GM23338 (cell line): ENCODE results near the gene RTN4RL1. TPM values are rescaled to one million over a fixed set of nuclear protein-coding genes. Genes with fewer than 3 reads are reported as not detected.

Experiments used
- ATAC-seq: fragments of 200-7000 bp; cut with Tn5 transposase; 3 replicates; pipeline ENCODE4 v1.9.1; 2020
- DNase-seq: peaks from one replicate; pipeline ENCODE4 v3.0.0-alpha.2; 2015; ENCODE audit warnings: low spot score
- H2AFZ ChIP-seq: fragments of 200-600 bp; sonication (generic); 2 replicates; pipeline ENCODE4 v1.8.0; 2016; ENCODE audit warnings: antibody characterized with exemption, mild to moderate bottlenecking, moderate library complexity
- H3F3A ChIP-seq: fragments of 200-600 bp; sonication (generic); replicated peaks from 2 replicates; pipeline ENCODE4 v1.8.0; 2017; ENCODE audit warnings: antibody characterized with exemption, mixed run types, low read depth
- H3K27ac ChIP-seq: fragments of 200-600 bp; sonication (generic); 2 replicates; pipeline ENCODE4 v1.6.1; 2016; ENCODE audit warnings: low read depth
- H3K27me3 ChIP-seq: fragments of 200-600 bp; sonication (generic); 2 replicates; pipeline ENCODE4 v1.8.0; 2016; ENCODE audit warnings: mild to moderate bottlenecking, mixed run types, moderate library complexity; ENCODE audit not compliant: insufficient read depth
- H3K36me3 ChIP-seq: fragments of 200-600 bp; sonication (generic); 2 replicates; pipeline ENCODE4 v1.8.0; 2016; ENCODE audit warnings: mild to moderate bottlenecking; ENCODE audit not compliant: insufficient read depth
- H3K4me1 ChIP-seq: fragments of 200-600 bp; sonication (generic); 2 replicates; pipeline ENCODE4 v1.8.0; 2016; ENCODE audit warnings: mild to moderate bottlenecking, moderate library complexity; ENCODE audit not compliant: insufficient read depth
- H3K4me2 ChIP-seq: fragments of 200-600 bp; sonication (generic); 2 replicates; pipeline ENCODE4 v1.7.1; 2017; ENCODE audit warnings: mixed run types
- H3K4me3 ChIP-seq: fragments of 200-600 bp; sonication (generic); 2 replicates; pipeline ENCODE4 v1.6.1; 2016; ENCODE audit warnings: mixed run types
- H3K79me2 ChIP-seq: fragments of 200-600 bp; sonication (generic); replicated peaks from 2 replicates; pipeline ENCODE4 v1.8.0; 2017; ENCODE audit warnings: mild to moderate bottlenecking; ENCODE audit not compliant: insufficient read depth
- H3K9me2 ChIP-seq: fragments of 200-600 bp; sonication (generic); 2 replicates; pipeline ENCODE4 v1.8.0; 2017; ENCODE audit not compliant: insufficient read depth
- H4K20me1 ChIP-seq: fragments of 200-600 bp; sonication (generic); replicated peaks from 2 replicates; pipeline ENCODE4 v1.8.0; 2017; ENCODE audit warnings: mild to moderate bottlenecking; ENCODE audit not compliant: insufficient read depth
- H3K27ac Mint-ChIP-seq: 2 replicates; pipeline ENCODE4 v1.8.0; 2020; ENCODE audit warnings: inconsistent platforms, mild to moderate bottlenecking, moderate library complexity, mixed read lengths
- H3K27me3 Mint-ChIP-seq: 3 replicates; pipeline ENCODE4 v1.8.0; 2022; ENCODE audit warnings: low read depth, mild to moderate bottlenecking, moderate library complexity, mixed read lengths, inconsistent platforms; ENCODE audit not compliant: insufficient read depth, poor library complexity
- H3K36me3 Mint-ChIP-seq: 3 replicates; pipeline ENCODE4 v1.8.0; 2021; ENCODE audit warnings: low read depth, mild to moderate bottlenecking, inconsistent platforms, moderate library complexity, mixed read lengths
- H3K4me1 Mint-ChIP-seq: 3 replicates; pipeline ENCODE4 v1.8.0; 2020; ENCODE audit warnings: mild to moderate bottlenecking, inconsistent platforms, mixed read lengths
- H3K4me3 Mint-ChIP-seq: 3 replicates; pipeline ENCODE4 v1.8.0; 2021; ENCODE audit warnings: moderate library complexity, mild to moderate bottlenecking, inconsistent platforms, mixed read lengths
- H3K9me3 Mint-ChIP-seq: 3 replicates; pipeline ENCODE4 v1.8.0; 2020; ENCODE audit warnings: moderate library complexity, mild to moderate bottlenecking, inconsistent platforms, mixed read lengths
- CREB1 ChIP-seq: fragments of 250-450 bp; sonication (Bioruptor Pico); IDR thresholded peaks from 2 replicates; pipeline ENCODE4 v1.5.0; 2020; ENCODE audit warnings: low read depth, mild to moderate bottlenecking, moderate library complexity
- EZH2 ChIP-seq: fragments of 200-600 bp; sonication (generic); IDR thresholded peaks from one replicate; pipeline ENCODE4 v1.8.0; 2017; ENCODE audit warnings: antibody characterized with exemption, mild to moderate bottlenecking, low read depth; ENCODE audit not compliant: unreplicated experiment
- EZH2phosphoT487 ChIP-seq: fragments of 200-600 bp; sonication (generic); IDR thresholded peaks from one replicate; pipeline ENCODE4 v1.8.1; 2018; ENCODE audit warnings: antibody characterized with exemption; ENCODE audit not compliant: unreplicated experiment
- JUNB ChIP-seq: IDR thresholded peaks from one replicate; pipeline ENCODE4 v1.6.1; 2016; ENCODE audit warnings: antibody characterized with exemption; ENCODE audit not compliant: unreplicated experiment
- NANOG ChIP-seq: IDR thresholded peaks from 2 replicates; pipeline ENCODE4 v1.6.1; 2016; ENCODE audit warnings: antibody characterized with exemption, borderline replicate concordance
- POLR2AphosphoS5 ChIP-seq: IDR thresholded peaks from 2 replicates; pipeline ENCODE4 v1.6.1; 2016; ENCODE audit warnings: antibody characterized with exemption, low read depth
- STAT1 ChIP-seq: IDR thresholded peaks from one replicate; pipeline ENCODE4 v1.6.1; 2016; ENCODE audit warnings: antibody characterized with exemption; ENCODE audit not compliant: unreplicated experiment
- ZNF114 ChIP-seq: fragments of 250-450 bp; sonication (Bioruptor Pico); IDR thresholded peaks from 2 replicates; pipeline ENCODE4 v1.5.0; 2020; ENCODE audit warnings: mild to moderate bottlenecking, moderate library complexity
- ZNF331 ChIP-seq: fragments of 250-450 bp; sonication (Bioruptor Pico); IDR thresholded peaks from 2 replicates; pipeline ENCODE4 v1.5.0; 2020; ENCODE audit warnings: low read depth, mild to moderate bottlenecking, moderate library complexity
- polyA plus RNA-seq: library from polyadenylated mRNA; unstranded; fragments of >200 nt; fragmentation: Nextera tagmentation; extraction: Ambion mirVana; gene quantifications from 2 replicates; pipeline ENCODE4 v1.2.1, GENCODE V29; 2016
- total RNA-seq: library from RNA; depleted of rRNA; stranded (reverse); fragments of >200 nt; shearing (Covaris generic); gene quantifications from 2 replicates; pipeline ENCODE4 v1.2.3, GENCODE V29; 2014
- TF ChIP-seq, protein P1 (sequence below): IDR thresholded peaks from one replicate; pipeline ENCODE4 v1.6.1; 2018; ENCODE audit warnings: antibody characterized with exemption; ENCODE audit not compliant: unreplicated experiment
- TF ChIP-seq, protein P2 (sequence below): IDR thresholded peaks from 2 replicates; pipeline ENCODE4 v1.6.1; 2016; ENCODE audit warnings: antibody characterized with exemption
- TF ChIP-seq, protein P3 (sequence below): fragments of 250-450 bp; sonication (Bioruptor Pico); IDR thresholded peaks from 2 replicates; pipeline ENCODE4 v1.5.0; 2020; ENCODE audit warnings: mild to moderate bottlenecking, moderate library complexity
- TF ChIP-seq, protein P4 (sequence below), 2 experiments: fragments of 200-600 bp in 1 of 2; sonication (generic) in 1 of 2; conservative IDR thresholded peaks; 2 replicates each; pipeline versions ENCODE4 v1.5.1 to v1.6.1; 2016 to 2017; ENCODE audit warnings: antibody characterized with exemption in 2 of 2, low read depth in 2 of 2, mild to moderate bottlenecking in 2 of 2, moderate library complexity in 1 of 2

The RTN4RL1 gene
- total and polyA plus RNA-seq, 2 experiments from 2014 or later: 0.17 TPM; not detected in 1

DNA sequence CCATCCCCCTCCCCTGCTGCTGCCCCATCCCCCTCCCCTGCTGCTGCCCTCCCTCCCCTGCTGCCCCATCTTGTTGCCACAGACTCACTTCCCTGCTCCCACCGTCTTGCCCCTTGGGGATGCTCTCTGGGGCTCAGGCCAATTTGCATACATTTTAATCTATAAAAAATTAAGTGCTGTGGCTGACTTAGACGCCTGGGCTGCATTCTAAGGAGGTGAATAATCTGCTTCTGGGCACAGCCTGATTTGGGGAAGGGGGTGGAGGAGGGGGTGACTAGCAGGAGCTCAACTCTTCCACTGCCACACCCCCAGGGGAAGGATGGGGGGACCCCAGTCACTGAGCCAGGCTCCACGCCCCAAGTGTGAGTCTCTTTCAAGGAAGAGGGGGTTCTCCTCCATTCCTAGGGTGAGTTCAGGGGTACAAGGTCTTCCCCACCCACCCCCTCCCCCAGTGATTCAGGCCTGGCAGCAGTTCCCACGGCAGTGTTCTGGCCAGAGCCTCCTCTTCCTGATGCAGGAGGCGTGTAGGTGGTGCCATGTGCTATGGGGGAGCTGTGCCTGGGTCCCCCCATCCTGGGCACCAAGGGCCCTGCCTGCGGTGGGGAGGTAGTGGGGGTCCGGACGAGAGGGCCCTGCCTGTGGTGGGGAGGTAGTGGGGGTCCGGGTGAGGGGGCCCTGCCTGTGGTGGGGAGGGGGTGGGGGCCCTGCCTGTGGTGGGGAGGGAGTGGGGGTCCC is 9.8 kb upstream of the RTN4RL1 start:
- no peak overlapping the region for H3K4me2 ChIP-seq
- H3K27me3 Mint-ChIP-seq: peaks cover 8% of the 10 kb centered on the region
- H3K27ac ChIP-seq: no peak overlapping the region
- ATAC-seq (no peak), DNase-seq (no peak)
- no peaks in the 10 kb centered on the region for H3F3A ChIP-seq
- no peaks in the 10 kb centered on the region for H3K27me3 ChIP-seq
- no peaks in the 10 kb centered on the region for H3K9me2 ChIP-seq
- no peaks in the 10 kb centered on the region; the same call in 2 of the 3 replicates for H3K36me3 Mint-ChIP-seq
- H3K4me3 Mint-ChIP-seq: no peak overlapping the region
- H3K4me3 ChIP-seq: no peak overlapping the region
- no peaks in the 10 kb centered on the region for H3K79me2 ChIP-seq
- no peaks in the 10 kb centered on the region for H3K9me3 Mint-ChIP-seq
- H3K36me3 ChIP-seq: no peaks in the 10 kb centered on the region
- TF ChIP-seq, protein P1, sequence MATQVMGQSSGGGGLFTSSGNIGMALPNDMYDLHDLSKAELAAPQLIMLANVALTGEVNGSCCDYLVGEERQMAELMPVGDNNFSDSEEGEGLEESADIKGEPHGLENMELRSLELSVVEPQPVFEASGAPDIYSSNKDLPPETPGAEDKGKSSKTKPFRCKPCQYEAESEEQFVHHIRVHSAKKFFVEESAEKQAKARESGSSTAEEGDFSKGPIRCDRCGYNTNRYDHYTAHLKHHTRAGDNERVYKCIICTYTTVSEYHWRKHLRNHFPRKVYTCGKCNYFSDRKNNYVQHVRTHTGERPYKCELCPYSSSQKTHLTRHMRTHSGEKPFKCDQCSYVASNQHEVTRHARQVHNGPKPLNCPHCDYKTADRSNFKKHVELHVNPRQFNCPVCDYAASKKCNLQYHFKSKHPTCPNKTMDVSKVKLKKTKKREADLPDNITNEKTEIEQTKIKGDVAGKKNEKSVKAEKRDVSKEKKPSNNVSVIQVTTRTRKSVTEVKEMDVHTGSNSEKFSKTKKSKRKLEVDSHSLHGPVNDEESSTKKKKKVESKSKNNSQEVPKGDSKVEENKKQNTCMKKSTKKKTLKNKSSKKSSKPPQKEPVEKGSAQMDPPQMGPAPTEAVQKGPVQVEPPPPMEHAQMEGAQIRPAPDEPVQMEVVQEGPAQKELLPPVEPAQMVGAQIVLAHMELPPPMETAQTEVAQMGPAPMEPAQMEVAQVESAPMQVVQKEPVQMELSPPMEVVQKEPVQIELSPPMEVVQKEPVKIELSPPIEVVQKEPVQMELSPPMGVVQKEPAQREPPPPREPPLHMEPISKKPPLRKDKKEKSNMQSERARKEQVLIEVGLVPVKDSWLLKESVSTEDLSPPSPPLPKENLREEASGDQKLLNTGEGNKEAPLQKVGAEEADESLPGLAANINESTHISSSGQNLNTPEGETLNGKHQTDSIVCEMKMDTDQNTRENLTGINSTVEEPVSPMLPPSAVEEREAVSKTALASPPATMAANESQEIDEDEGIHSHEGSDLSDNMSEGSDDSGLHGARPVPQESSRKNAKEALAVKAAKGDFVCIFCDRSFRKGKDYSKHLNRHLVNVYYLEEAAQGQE: no peak
- TF ChIP-seq ZNF331 (CRISPR knock-in tag) (no peak), EZH2 (no peak), CREB1 (CRISPR knock-in tag) (no peak), JUNB (no peak), ZNF114 (CRISPR knock-in tag) (no peak), EZH2phosphoT487 (no peak), POLR2AphosphoS5 (no peak), STAT1 (no peak), NANOG (no peak)
- TF ChIP-seq, protein P2, sequence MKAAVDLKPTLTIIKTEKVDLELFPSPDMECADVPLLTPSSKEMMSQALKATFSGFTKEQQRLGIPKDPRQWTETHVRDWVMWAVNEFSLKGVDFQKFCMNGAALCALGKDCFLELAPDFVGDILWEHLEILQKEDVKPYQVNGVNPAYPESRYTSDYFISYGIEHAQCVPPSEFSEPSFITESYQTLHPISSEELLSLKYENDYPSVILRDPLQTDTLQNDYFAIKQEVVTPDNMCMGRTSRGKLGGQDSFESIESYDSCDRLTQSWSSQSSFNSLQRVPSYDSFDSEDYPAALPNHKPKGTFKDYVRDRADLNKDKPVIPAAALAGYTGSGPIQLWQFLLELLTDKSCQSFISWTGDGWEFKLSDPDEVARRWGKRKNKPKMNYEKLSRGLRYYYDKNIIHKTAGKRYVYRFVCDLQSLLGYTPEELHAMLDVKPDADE: no peak
- TF ChIP-seq, protein P3, sequence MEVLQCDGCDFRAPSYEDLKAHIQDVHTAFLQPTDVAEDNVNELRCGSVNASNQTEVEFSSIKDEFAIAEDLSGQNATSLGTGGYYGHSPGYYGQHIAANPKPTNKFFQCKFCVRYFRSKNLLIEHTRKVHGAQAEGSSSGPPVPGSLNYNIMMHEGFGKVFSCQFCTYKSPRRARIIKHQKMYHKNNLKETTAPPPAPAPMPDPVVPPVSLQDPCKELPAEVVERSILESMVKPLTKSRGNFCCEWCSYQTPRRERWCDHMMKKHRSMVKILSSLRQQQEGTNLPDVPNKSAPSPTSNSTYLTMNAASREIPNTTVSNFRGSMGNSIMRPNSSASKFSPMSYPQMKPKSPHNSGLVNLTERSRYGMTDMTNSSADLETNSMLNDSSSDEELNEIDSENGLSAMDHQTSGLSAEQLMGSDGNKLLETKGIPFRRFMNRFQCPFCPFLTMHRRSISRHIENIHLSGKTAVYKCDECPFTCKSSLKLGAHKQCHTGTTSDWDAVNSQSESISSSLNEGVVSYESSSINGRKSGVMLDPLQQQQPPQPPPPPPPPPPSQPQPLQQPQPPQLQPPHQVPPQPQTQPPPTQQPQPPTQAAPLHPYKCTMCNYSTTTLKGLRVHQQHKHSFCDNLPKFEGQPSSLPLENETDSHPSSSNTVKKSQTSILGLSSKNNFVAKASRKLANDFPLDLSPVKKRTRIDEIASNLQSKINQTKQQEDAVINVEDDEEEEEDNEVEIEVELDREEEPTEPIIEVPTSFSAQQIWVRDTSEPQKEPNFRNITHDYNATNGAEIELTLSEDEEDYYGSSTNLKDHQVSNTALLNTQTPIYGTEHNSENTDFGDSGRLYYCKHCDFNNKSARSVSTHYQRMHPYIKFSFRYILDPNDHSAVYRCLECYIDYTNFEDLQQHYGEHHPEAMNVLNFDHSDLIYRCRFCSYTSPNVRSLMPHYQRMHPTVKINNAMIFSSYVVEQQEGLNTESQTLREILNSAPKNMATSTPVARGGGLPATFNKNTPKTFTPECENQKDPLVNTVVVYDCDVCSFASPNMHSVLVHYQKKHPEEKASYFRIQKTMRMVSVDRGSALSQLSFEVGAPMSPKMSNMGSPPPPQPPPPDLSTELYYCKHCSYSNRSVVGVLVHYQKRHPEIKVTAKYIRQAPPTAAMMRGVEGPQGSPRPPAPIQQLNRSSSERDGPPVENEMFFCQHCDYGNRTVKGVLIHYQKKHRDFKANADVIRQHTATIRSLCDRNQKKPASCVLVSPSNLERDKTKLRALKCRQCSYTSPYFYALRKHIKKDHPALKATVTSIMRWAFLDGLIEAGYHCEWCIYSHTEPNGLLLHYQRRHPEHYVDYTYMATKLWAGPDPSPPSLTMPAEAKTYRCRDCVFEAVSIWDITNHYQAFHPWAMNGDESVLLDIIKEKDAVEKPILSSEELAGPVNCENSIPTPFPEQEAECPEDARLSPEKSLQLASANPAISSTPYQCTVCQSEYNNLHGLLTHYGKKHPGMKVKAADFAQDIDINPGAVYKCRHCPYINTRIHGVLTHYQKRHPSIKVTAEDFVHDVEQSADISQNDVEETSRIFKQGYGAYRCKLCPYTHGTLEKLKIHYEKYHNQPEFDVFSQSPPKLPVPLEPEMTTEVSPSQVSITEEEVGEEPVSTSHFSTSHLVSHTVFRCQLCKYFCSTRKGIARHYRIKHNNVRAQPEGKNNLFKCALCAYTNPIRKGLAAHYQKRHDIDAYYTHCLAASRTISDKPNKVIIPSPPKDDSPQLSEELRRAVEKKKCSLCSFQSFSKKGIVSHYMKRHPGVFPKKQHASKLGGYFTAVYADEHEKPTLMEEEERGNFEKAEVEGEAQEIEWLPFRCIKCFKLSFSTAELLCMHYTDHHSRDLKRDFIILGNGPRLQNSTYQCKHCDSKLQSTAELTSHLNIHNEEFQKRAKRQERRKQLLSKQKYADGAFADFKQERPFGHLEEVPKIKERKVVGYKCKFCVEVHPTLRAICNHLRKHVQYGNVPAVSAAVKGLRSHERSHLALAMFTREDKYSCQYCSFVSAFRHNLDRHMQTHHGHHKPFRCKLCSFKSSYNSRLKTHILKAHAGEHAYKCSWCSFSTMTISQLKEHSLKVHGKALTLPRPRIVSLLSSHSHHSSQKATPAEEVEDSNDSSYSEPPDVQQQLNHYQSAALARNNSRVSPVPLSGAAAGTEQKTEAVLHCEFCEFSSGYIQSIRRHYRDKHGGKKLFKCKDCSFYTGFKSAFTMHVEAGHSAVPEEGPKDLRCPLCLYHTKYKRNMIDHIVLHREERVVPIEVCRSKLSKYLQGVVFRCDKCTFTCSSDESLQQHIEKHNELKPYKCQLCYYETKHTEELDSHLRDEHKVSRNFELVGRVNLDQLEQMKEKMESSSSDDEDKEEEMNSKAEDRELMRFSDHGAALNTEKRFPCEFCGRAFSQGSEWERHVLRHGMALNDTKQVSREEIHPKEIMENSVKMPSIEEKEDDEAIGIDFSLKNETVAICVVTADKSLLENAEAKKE (CRISPR knock-in tag): no peak
- TF ChIP-seq, protein P4, sequence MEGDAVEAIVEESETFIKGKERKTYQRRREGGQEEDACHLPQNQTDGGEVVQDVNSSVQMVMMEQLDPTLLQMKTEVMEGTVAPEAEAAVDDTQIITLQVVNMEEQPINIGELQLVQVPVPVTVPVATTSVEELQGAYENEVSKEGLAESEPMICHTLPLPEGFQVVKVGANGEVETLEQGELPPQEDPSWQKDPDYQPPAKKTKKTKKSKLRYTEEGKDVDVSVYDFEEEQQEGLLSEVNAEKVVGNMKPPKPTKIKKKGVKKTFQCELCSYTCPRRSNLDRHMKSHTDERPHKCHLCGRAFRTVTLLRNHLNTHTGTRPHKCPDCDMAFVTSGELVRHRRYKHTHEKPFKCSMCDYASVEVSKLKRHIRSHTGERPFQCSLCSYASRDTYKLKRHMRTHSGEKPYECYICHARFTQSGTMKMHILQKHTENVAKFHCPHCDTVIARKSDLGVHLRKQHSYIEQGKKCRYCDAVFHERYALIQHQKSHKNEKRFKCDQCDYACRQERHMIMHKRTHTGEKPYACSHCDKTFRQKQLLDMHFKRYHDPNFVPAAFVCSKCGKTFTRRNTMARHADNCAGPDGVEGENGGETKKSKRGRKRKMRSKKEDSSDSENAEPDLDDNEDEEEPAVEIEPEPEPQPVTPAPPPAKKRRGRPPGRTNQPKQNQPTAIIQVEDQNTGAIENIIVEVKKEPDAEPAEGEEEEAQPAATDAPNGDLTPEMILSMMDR (conservative IDR thresholded peaks at IDR 0.05; ENCODE audit: low read depth in 2 of 2): no peak
- H4K20me1 ChIP-seq: peaks cover 5% of the 10 kb centered on the region
- H3K4me1 ChIP-seq: peaks cover 3% of the 10 kb centered on the region; the same call in 1 of the 2 replicates
- H3K27ac Mint-ChIP-seq: no peak overlapping the region
- H3K4me1 Mint-ChIP-seq: peaks cover 4% of the 10 kb centered on the region
- no peak overlapping the region for H2AFZ ChIP-seq
